Nephron progenitor cell (in vitro differentiated cells): ENCODE results near the gene C20orf204.

Experiments
- DNase-seq: peaks from one replicate; pipeline ENCODE4 v3.0.0; 2021
- H3K27ac Mint-ChIP-seq: 2 replicates; pipeline ENCODE4 v1.8.0; 2021; ENCODE audit warnings: mild to moderate bottlenecking, moderate library complexity, mixed read lengths
- H3K27me3 Mint-ChIP-seq: 2 replicates; pipeline ENCODE4 v1.8.0; 2021; ENCODE audit warnings: mild to moderate bottlenecking, low read depth, mixed read lengths; ENCODE audit not compliant: poor library complexity
- H3K36me3 Mint-ChIP-seq: 2 replicates; pipeline ENCODE4 v1.8.0; 2021; ENCODE audit warnings: low read depth, mixed read lengths
- H3K4me1 Mint-ChIP-seq: 2 replicates; pipeline ENCODE4 v1.8.0; 2021; ENCODE audit warnings: mixed read lengths
- H3K4me3 Mint-ChIP-seq: 2 replicates; pipeline ENCODE4 v1.8.0; 2021; ENCODE audit warnings: mild to moderate bottlenecking, moderate library complexity, mixed read lengths
- H3K9me3 Mint-ChIP-seq: 2 replicates; pipeline ENCODE4 v1.8.0; 2021; ENCODE audit warnings: mild to moderate bottlenecking, moderate library complexity, mixed read lengths
- TF ChIP-seq, protein P1 (sequence below): fragments of 200-600 bp; sonication (generic); IDR thresholded peaks from 2 replicates; pipeline ENCODE4 v1.5.0; 2021; ENCODE audit warnings: antibody characterized with exemption

Gene C20orf204

DNA sequence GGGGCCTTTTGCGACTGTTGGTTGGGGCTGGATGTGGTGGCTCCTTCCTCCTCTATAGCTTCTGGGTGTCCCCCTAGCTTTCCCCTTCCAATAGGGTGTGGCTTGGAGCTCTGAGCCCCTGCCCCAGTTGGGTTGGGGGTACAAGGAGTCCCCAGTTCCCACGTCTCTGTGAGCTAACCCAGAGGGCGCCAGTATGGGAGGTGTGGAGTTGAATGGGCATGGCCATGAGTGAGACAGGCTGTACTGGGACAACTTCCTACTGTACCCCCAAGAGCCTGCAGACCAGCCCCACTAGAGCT, 1.2 kb downstream of the C20orf204 start:
- peaks cover 59% of the 10 kb centered on the region for H3K27me3 Mint-ChIP-seq
- H3K27ac Mint-ChIP-seq = no peak overlapping the region
- no peak overlapping the region for H3K4me3 Mint-ChIP-seq
- H3K36me3 Mint-ChIP-seq = peaks cover 13% of the 10 kb centered on the region
- peaks cover 45% of the 10 kb centered on the region for H3K4me1 Mint-ChIP-seq
- no peaks in the 10 kb centered on the region for H3K9me3 Mint-ChIP-seq
- TF ChIP-seq, protein P1, sequence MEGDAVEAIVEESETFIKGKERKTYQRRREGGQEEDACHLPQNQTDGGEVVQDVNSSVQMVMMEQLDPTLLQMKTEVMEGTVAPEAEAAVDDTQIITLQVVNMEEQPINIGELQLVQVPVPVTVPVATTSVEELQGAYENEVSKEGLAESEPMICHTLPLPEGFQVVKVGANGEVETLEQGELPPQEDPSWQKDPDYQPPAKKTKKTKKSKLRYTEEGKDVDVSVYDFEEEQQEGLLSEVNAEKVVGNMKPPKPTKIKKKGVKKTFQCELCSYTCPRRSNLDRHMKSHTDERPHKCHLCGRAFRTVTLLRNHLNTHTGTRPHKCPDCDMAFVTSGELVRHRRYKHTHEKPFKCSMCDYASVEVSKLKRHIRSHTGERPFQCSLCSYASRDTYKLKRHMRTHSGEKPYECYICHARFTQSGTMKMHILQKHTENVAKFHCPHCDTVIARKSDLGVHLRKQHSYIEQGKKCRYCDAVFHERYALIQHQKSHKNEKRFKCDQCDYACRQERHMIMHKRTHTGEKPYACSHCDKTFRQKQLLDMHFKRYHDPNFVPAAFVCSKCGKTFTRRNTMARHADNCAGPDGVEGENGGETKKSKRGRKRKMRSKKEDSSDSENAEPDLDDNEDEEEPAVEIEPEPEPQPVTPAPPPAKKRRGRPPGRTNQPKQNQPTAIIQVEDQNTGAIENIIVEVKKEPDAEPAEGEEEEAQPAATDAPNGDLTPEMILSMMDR = no peak
- DNase-seq = no peak

DNA sequence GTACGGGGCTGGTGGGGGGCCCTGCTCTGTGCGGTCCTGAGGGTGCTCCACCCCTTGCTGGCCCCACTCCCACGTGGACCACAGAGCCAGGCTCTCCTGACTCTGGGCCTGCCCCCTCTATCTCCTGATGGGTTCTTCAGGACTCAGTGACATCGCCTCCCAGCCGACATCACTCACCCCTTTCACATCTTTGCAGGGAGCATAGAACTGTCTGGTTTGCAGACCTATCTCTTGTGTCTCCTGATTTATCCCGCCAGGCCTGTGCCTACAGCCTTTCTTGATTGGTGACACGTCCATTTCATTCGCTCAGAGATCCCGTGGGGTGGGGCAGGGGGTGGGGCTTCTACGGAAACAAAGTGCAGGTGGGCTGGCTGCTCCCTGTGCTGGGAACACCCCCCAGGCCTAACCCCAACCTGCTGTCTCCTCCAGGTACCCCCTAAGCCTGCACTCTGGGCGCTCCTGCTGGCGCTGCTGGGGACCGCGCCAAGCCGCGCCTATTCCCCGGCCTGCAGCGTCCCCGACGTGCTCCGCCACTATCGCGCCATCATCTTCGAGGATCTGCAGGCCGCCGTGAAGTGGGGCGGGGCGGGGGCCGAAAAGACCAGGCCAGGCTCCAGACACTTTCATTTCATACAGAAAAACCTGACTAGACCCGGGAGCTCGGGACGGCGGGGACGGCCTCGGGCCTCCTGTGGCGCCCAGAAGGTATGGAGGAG, 1.7 kb downstream of the C20orf204 start:
- TF ChIP-seq, protein P1 = no peak
- Mint-ChIP-seq H3K36me3 (peaks cover 13% of the 10 kb centered on the region), H3K27ac (no peak overlapping the region), H3K9me3 (no peaks in the 10 kb centered on the region), H3K4me1 (peaks cover 45% of the 10 kb centered on the region), H3K27me3 (peaks cover 61% of the 10 kb centered on the region), H3K4me3 (peak overlapping the region; percentile 53)
- DNase-seq = no peak

DNA sequence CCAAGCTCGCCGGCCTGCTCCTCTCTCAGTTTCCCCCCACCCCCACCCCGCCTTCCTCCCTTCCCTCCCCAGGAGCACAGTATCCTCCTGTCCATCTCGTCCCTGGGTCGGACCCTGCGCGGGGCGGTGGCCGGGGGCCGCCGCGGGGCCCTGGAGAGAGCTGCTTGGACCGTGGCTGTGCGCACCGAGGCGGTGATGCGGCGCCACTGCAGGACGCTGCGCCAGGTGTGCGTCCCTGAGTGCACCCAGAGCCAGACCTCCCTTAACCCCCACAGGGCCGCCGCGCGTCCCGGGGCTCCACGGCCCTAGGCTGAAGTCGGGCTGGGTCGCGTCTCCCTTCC, 2.2 kb downstream of the C20orf204 start:
- Mint-ChIP-seq H3K9me3 (no peaks in the 10 kb centered on the region), H3K4me1 (peaks cover 45% of the 10 kb centered on the region), H3K27ac (no peak overlapping the region), H3K36me3 (peaks cover 13% of the 10 kb centered on the region), H3K27me3 (peaks cover 65% of the 10 kb centered on the region), H3K4me3 (no peak overlapping the region)
- TF ChIP-seq, protein P1 = no peak
- DNase-seq = no peak

DNA sequence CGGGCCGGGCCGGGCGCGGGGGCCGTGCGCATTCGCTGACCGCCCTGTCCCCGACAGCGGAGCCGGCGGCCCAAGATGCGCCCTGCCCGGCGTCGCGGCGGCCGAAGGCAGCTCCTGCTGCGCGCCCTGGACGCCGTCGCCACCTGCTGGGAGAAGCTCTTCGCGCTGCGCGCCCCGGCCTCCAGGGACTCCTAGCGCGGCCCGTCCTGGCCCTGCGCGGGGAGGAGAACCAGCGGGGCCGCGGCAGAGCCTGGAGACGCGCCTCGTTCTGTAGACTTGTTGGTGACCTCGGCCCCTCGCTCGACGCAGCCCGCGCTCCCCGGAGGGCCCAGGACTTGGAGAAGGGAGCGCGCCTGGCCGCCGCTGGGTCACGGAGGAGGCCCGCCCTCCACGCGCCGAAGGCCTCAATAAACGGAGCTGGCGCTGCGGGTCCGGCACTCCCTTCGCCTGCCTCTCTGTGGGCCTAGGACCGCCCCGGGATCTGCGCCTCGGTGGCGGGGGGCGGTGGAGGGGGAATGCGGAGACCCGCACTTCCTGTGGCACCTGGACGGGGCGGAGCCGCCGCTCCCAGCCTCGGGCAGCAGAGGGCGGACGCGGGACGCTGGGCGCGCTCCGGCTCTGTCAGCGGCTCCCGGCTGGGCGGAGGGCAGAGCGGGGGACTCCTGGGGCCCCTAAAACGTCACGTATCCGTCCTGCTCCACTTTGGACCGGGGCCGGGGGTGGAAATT, 2.7 kb downstream of the C20orf204 start:
- H3K36me3 Mint-ChIP-seq = peaks cover 10% of the 10 kb centered on the region
- peak; percentile 88 for DNase-seq
- H3K4me1 Mint-ChIP-seq = peaks cover 45% of the 10 kb centered on the region
- H3K27me3 Mint-ChIP-seq = peaks cover 70% of the 10 kb centered on the region
- H3K9me3 Mint-ChIP-seq = no peaks in the 10 kb centered on the region
- TF ChIP-seq, protein P1 = peak; percentile 62
- H3K27ac Mint-ChIP-seq = no peak overlapping the region
- peak overlapping the region; percentile 67 for H3K4me3 Mint-ChIP-seq

DNA sequence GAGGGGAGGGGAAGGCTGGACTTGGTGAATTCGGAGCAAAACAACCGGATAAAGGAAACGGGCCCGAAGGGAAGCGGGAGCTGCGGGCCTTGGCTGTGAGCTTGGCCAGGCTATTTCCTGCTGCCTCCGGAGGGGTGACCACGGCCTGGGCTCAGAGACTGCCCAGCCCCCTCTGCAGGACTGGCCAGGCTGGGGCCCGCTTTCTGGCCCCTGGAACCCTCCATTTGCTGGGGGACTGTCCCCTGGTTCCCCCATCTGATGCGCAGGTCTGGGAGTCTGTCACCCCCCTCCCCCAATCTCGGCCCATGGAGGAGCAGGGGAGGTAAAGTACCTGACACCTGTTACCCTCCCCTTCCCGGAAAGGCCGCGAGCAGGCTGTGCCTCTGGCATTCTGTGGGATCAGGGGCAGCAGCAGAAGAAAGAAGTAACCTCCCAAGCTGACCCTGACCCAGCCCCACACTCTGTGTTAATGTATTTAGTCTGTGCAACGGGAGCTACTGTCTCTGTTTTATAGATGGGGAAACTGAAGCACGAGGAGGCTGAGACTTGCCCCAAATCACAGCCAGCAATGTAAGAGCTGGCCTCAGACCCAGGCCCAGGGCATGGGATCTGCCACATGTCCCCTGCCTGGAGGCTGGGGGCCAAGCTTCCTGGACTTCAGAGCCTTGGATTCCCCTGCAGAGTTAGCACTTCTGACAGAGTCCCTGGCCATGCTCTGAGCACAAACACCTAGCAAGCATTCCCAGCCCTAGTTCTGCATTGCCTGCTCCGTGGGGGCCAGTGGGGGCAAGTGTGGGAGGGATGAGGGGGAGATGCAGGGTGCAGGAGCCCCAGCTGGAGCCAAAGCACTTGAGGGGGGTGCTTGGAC, 3.5 kb downstream of the C20orf204 start:
- TF ChIP-seq, protein P1 = no peak
- no peak overlapping the region for H3K27ac Mint-ChIP-seq
- peak overlapping the region; percentile 67 for H3K4me3 Mint-ChIP-seq
- peaks cover 40% of the 10 kb centered on the region for H3K4me1 Mint-ChIP-seq
- H3K27me3 Mint-ChIP-seq = peaks cover 76% of the 10 kb centered on the region
- DNase-seq = no peak
- H3K36me3 Mint-ChIP-seq = peaks cover 2% of the 10 kb centered on the region
- no peaks in the 10 kb centered on the region for H3K9me3 Mint-ChIP-seq
